Testis (tissue), 2 donors: ENCODE results near the gene PELI1.

ENCODE experiments used
- CTCF ChIP-seq, 3 experiments: fragments of 450-650 bp in 2 of 3; fragments of 200-600 bp in 1 of 3; sonication (generic) in 1 of 3; IDR thresholded peaks; one replicate each; pipeline ENCODE4 v1.5.1; 2016 to 2019; ENCODE audit warnings: antibody characterized with exemption in 3 of 3, mild to moderate bottlenecking in 2 of 3, moderate library complexity in 1 of 3
- POLR2A ChIP-seq: fragments of 450-650 bp; IDR thresholded peaks from one replicate; pipeline ENCODE4 v1.6.1; 2017; ENCODE audit warnings: antibody characterized with exemption, mild to moderate bottlenecking, moderate library complexity

- no peak for TF ChIP-seq CTCF (IDR thresholded peaks at IDR 0.05)
- TF ChIP-seq POLR2A = no peak
Observed at GRCh38 chr2:64126601-64127000, 17.6 kb downstream of the PELI1 start.
